SK-N-DZ (cell line): ENCODE measurements around the gene TCF7L2.

Source experiments
- DNase-seq: peaks from one replicate; pipeline ENCODE4 v3.0.0-alpha.2; 2015; ENCODE audit warnings: low spot score

Gene TCF7L2

GRCh38 chr10:112946649-112947048, 3.4 kb upstream of the TCF7L2 start:
- no peak for DNase-seq

- DNase-seq: no peak
Observed at GRCh38 chr10:112948196-112948595, 1.9 kb upstream of the TCF7L2 start.

- DNase-seq: no peak
Observed at GRCh38 chr10:112949143-112949823, 764 bp upstream of the TCF7L2 start.

- peak; percentile 50 for DNase-seq
Observed at GRCh38 chr10:112950714-112951358, 789 bp downstream of the TCF7L2 start.

GRCh38 chr10:112951359-112952281, 1.6 kb downstream of the TCF7L2 start:
- DNase-seq: peak; percentile 76

GRCh38 chr10:112952282-112953173, 2.5 kb downstream of the TCF7L2 start:
- DNase-seq: peak; percentile 28

- no peak for DNase-seq
Observed at GRCh38 chr10:112953174-112954159, 3.4 kb downstream of the TCF7L2 start.

- no peak for DNase-seq
Observed at GRCh38 chr10:112954974-112955581, 5.0 kb downstream of the TCF7L2 start.

- no peak for DNase-seq
Observed at GRCh38 chr10:112955582-112956421, 5.8 kb downstream of the TCF7L2 start.

GRCh38 chr10:112956631-112957350, 6.7 kb downstream of the TCF7L2 start:
- DNase-seq: no peak

- no peak for DNase-seq
Observed at GRCh38 chr10:112957640-112958092, 7.6 kb downstream of the TCF7L2 start.

- DNase-seq: no peak
Observed at GRCh38 chr10:112958275-112958995, 8.4 kb downstream of the TCF7L2 start.

- no peak for DNase-seq
Observed at GRCh38 chr10:112959207-112959838, 9.3 kb downstream of the TCF7L2 start.

GRCh38 chr10:112960151-112960681, 10.2 kb downstream of the TCF7L2 start:
- DNase-seq: no peak

- DNase-seq: no peak
Observed at GRCh38 chr10:112961609-112962008, 11.6 kb downstream of the TCF7L2 start.

- no peak for DNase-seq
Observed at GRCh38 chr10:112962343-112962742, 12.3 kb downstream of the TCF7L2 start.
